ENCODE measurements around the gene PRDM16. TPM values are rescaled to one million over a fixed set of nuclear protein-coding genes. Genes with fewer than 3 reads are reported as not detected.

The PRDM16 gene
- total RNA-seq, 2 experiments from 2014 or later: not detected

GRCh38 chr1:3101124-3101939, 32.3 kb downstream of the PRDM16 start:
- intact Hi-C loops (cut with micrococcal nuclease; ENCODE audit: unreplicated experiment): no loop called here
- TF ChIP-seq CTCF (conservative IDR thresholded peaks at IDR 0.05; ENCODE audit: low read length) (no peak), EZH2phosphoT487 (IDR thresholded peaks at IDR 0.05; ENCODE audit: borderline replicate concordance, low read depth, low read length) (no peak)
- no peaks in the 10 kb centered on the region for H3K9me3 ChIP-seq (ENCODE audit: low read length)
- no peak overlapping the region for H2AFZ ChIP-seq (ENCODE audit: low read length)
- POLR2A ChIA-PET: no interaction called here
- no peak overlapping the region for H3K4me3 ChIP-seq (ENCODE audit: low read depth, low read length, poor library complexity, severe bottlenecking)
- no peaks in the 10 kb centered on the region for H3K4me1 ChIP-seq (ENCODE audit: insufficient read depth, low read length, poor library complexity, severe bottlenecking)
- no peak overlapping the region for H3K4me2 ChIP-seq (ENCODE audit: low read length)
- no peaks in the 10 kb centered on the region for H3K36me3 ChIP-seq (ENCODE audit: insufficient read depth, low read length)
- H3K27ac ChIP-seq (ENCODE audit: low read depth, low read length, poor library complexity, severe bottlenecking): no peak overlapping the region
- CTCF ChIA-PET (ENCODE audit: unreplicated experiment): no interaction called here
- DNase-seq (ENCODE audit: low spot score): no peak
- H3K79me2 ChIP-seq (ENCODE audit: insufficient read depth, low read depth, low read length): no peaks in the 10 kb centered on the region
- no peaks in the 10 kb centered on the region for H4K20me1 ChIP-seq (ENCODE audit: insufficient read depth, low read length)
- no TSS peak for BruUV-seq (replicated peaks)
- no peaks in the 10 kb centered on the region for H3K9me2 ChIP-seq (ENCODE audit: insufficient read depth, low read length)

GRCh38 chr1:3102641-3103040, 33.6 kb downstream of the PRDM16 start:
- ChIA-PET CTCF (ENCODE audit: unreplicated experiment) (no interaction called here), POLR2A (no interaction called here)
- Histone ChIP-seq H3K4me1 (ENCODE audit: insufficient read depth, low read length, poor library complexity, severe bottlenecking) (no peaks in the 10 kb centered on the region), H2AFZ (ENCODE audit: low read length) (no peak overlapping the region), H3K9me2 (ENCODE audit: insufficient read depth, low read length) (no peaks in the 10 kb centered on the region), H3K27ac (ENCODE audit: low read depth, low read length, poor library complexity, severe bottlenecking) (no peak overlapping the region), H4K20me1 (ENCODE audit: insufficient read depth, low read length) (no peaks in the 10 kb centered on the region), H3K9me3 (ENCODE audit: low read length) (no peaks in the 10 kb centered on the region), H3K36me3 (ENCODE audit: insufficient read depth, low read length) (no peaks in the 10 kb centered on the region), H3K4me3 (ENCODE audit: low read depth, low read length, poor library complexity, severe bottlenecking) (no peak overlapping the region), H3K79me2 (ENCODE audit: insufficient read depth, low read depth, low read length) (no peaks in the 10 kb centered on the region), H3K4me2 (ENCODE audit: low read length) (no peak overlapping the region)
- no TSS peak for BruUV-seq (replicated peaks)
- DNase-seq (ENCODE audit: low spot score): no peak
- intact Hi-C loops (cut with micrococcal nuclease; ENCODE audit: unreplicated experiment): no loop called here
- TF ChIP-seq CTCF (conservative IDR thresholded peaks at IDR 0.05; ENCODE audit: low read length) (no peak), EZH2phosphoT487 (IDR thresholded peaks at IDR 0.05; ENCODE audit: borderline replicate concordance, low read depth, low read length) (no peak)

- Histone ChIP-seq H3K27ac (ENCODE audit: low read depth, low read length, poor library complexity, severe bottlenecking) (no peak overlapping the region), H3K4me3 (ENCODE audit: low read depth, low read length, poor library complexity, severe bottlenecking) (no peak overlapping the region), H3K9me3 (ENCODE audit: low read length) (no peaks in the 10 kb centered on the region), H3K9me2 (ENCODE audit: insufficient read depth, low read length) (no peaks in the 10 kb centered on the region), H3K36me3 (ENCODE audit: insufficient read depth, low read length) (no peaks in the 10 kb centered on the region), H3K79me2 (ENCODE audit: insufficient read depth, low read depth, low read length) (no peaks in the 10 kb centered on the region), H3K4me2 (ENCODE audit: low read length) (no peak overlapping the region), H4K20me1 (ENCODE audit: insufficient read depth, low read length) (no peaks in the 10 kb centered on the region), H2AFZ (ENCODE audit: low read length) (no peak overlapping the region), H3K4me1 (ENCODE audit: insufficient read depth, low read length, poor library complexity, severe bottlenecking) (no peaks in the 10 kb centered on the region)
- ChIA-PET CTCF (ENCODE audit: unreplicated experiment) (no interaction called here), POLR2A (no interaction called here)
- BruUV-seq (replicated peaks): no TSS peak
- TF ChIP-seq EZH2phosphoT487 (IDR thresholded peaks at IDR 0.05; ENCODE audit: borderline replicate concordance, low read depth, low read length) (no peak), CTCF (conservative IDR thresholded peaks at IDR 0.05; ENCODE audit: low read length) (no peak)
- no peak for DNase-seq (ENCODE audit: low spot score)
- intact Hi-C loops (cut with micrococcal nuclease; ENCODE audit: unreplicated experiment): no loop called here
Observed at GRCh38 chr1:3103967-3104677, 35.1 kb downstream of the PRDM16 start.
